Stimulated activated CD4-positive, alpha-beta T cell treated with anti-CD3 and anti-CD28 coated beads, TNF-alpha, amount 100 ng/mL, for 24 hours (primary cell): ENCODE data around the gene GSK3B.
A peak's percentile ranks its signal among the peaks of the same experiment; 100 is the strongest.

Experiments
- DNase-seq, 3 experiments: peaks; one replicate each; pipeline ENCODE4 v3.0.0-alpha.2; 2020; ENCODE audit warnings: low read depth in 3 of 3

The GSK3B gene

GRCh38 chr3:119818937-119819336 lies 275.3 kb downstream of the GSK3B start:
- no peak for DNase-seq

DNA sequence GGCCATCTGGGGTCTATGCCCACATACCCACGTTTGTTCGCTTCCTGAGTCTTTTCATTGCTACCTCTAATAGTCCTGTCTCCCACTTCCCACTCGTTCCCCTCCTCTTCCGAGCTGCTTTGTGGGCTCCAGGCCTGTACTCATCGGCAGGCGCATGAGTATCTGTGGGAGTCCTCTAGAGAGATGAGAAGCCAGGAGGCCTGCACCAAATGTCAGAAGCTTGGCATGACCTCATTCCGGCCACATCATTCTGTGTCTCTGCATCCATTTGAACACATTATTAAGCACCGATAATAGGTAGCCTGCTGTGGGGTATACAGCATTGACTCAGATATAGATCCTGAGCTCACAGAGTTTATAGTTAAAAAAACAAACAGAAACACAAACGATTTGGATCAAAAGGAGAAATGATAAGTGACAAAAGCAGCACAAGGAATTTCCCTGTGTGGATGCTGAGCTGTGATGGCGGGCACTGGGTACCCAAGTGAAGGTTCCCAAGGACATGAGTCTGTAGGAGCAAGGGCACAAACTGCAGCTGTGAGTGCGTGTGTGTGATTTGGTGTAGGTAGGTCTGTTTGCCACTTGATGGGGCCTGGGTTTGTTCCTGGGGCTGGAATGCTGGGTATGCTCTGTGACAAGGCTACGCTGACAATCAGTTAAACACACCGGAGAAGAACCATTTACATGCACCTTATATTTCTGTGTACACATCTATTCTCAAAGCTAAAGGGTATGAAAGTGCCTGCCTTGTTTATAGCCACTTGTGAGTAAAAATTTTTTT lies 276.5 kb downstream of the GSK3B start:
- no peak for DNase-seq

DNA sequence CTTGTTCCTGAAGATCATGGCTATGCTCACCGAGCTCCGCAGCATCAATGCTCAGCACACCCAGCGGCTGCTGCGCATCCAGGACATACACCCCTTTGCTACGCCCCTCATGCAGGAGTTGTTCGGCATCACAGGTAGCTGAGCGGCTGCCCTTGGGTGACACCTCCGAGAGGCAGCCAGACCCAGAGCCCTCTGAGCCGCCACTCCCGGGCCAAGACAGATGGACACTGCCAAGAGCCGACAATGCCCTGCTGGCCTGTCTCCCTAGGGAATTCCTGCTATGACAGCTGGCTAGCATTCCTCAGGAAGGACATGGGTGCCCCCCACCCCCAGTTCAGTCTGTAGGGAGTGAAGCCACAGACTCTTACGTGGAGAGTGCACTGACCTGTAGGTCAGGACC lies 277.2 kb downstream of the GSK3B start:
- DNase-seq, result no peak

- no peak for DNase-seq
Measured at GRCh38 chr3:119815716-119816115, 278.5 kb downstream of the GSK3B start.

GRCh38 chr3:119812491-119813058 lies 281.7 kb downstream of the GSK3B start:
- no peak for DNase-seq

GRCh38 chr3:119810018-119810435 lies 284.2 kb downstream of the GSK3B start:
- DNase-seq, result peak; percentile 34 to 57 (median 39)

DNA sequence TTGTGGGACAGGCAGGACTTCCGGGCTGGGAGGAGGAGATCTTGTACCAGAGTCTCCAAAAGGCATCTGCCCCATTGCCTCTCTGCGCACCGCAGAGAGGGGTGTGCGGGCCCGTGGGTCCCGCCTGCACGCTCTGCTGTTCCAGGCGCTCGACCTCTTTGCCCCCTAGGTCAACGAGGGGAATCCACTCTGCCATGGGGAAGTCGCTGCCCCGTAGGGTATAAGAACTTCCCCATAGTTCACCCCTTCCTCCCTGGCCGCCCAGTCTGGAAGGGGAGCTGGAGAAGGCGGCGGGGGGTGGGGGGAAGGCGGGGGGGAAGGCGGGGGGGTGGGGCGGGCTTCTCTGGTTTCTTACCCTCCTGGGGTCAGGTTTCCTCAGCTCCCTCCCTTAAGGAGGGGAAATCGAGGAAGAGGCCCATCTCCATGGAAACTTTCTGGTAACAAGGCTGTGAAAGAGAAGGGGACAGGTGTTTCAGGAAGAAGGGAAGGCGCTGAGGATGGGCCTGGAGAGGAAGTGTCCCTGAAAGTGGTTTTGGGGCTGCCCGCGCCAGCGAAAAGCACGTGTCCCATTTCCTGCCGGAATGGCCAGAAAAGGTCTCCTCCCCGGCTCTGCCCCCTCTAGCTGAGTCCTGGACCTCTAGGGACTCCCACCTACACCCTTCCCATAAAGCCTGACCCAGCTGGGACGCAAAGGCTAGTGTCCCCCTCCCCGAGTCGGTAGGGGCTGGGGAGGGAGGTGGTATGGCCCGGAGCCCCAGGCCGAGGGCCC lies 284.8 kb downstream of the GSK3B start:
- DNase-seq, result peak in 1 of 3 experiments; percentile 4

DNA sequence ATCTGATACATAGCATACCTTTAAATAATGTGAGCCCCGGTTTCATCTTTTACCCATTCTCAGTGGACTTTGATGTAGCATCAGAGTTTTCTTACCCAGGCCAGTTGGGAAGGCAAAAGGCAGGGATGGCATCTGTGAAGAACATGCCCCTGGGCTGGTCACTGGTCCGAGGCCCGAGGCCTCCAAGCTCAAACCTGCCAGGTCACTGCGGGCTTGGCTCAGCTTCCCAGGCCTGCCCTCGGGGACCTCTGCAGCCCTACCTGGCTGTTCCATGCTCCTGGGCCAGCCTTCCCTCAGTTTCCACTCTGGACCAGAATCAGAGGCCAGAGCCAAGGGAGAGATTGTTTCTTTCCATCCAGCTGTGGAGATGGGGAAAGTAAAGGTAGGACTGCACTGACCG lies 285.4 kb downstream of the GSK3B start:
- DNase-seq, result no peak

- DNase-seq, result no peak
Measured at GRCh38 chr3:119808244-119808643, 286.0 kb downstream of the GSK3B start.

DNA sequence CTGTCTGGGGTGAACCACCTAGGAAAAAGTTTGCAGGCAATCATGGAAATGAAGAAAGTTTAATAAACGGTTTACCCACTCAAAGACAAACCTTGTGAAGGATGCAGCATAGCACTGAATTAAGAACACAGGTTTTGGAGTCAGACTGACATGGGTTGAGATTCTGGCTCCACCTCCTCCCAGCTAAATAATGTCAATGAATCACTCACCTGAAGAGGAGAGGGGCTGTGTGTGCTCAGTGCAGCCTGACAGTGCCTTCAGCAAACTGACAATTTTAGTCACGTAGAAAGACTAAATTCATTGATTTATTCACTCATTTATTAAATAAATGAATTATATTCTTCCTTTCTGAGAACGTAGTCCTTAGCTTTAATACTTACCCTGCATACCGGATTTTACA lies 293.4 kb downstream of the GSK3B start:
- DNase-seq, result no peak

GRCh38 chr3:119796785-119797184 lies 297.5 kb downstream of the GSK3B start:
- DNase-seq, result no peak

- DNase-seq, result no peak
Measured at GRCh38 chr3:119796368-119796767, 297.9 kb downstream of the GSK3B start.

- no peak for DNase-seq
Measured at GRCh38 chr3:119795849-119796248, 298.4 kb downstream of the GSK3B start.

DNA sequence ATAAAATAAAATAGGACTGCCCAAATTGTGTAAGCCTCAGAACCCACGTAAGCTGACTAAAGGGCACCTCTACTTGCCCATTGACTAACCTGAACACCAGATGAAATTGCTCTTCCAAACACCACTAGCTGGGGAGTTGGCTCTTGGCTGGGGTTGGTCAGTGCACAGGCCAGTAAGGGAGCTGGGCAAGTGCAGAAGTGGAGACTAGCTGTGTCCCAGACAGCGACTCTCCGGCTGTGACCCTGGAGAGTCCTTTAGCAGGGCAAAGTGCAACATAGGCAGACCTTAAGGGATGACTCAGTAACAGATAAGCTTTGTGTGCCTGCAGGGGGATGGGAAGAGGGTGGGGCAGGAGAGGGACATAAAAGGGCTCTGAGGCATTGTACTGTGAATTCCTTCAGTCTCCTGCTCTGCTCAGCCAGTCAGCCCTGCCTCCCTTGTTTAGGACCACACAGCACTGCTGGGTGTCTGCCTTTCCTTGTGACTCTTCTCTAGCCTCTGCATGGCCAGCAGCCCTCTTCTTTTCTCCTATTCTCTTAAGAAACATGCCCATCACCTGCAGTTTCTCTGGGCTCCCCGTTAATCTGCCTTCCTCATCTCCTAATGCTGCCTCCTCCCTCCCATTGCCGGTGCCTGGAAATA lies 299.2 kb downstream of the GSK3B start:
- no peak for DNase-seq

DNA sequence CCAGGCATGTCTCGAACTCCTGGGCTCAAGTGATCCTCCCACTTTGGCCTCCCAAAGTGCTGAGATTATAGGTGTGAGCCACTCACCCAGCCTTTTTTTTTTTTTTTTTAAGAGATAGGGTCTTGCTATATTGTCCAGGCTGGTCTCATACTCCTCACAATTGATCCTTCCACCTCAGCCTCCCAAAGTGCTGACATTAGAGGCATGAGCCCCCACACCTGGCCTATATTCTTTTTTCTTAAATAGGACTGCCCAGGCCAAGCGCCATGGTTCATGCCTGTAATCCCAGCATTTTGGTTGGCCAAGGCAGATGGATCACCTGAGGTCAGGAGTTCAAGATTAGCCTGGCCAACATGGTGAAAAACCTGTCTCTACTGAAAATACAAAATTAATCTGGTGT lies 299.8 kb downstream of the GSK3B start:
- no peak for DNase-seq

DNA sequence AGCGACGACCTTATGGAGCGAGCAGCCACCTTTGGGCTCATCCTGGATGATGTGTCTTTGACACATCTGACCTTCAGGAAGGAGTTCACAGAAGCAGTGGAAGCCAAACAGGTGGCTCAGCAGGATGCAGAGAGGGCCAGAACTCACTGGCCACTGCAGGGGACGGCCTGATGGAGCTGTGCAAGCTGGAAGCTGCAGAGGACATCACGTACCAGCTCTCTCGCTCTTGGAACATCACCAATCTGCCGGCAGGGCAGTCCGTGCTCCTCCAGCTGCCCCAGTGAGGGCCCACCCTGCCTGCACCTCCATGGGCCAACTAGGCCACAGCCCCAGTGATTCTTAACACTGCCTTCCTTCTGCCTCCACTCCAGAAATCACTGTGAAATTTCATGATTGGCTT lies 302.0 kb downstream of the GSK3B start:
- DNase-seq, result no peak

GRCh38 chr3:119790369-119790768 lies 303.9 kb downstream of the GSK3B start:
- no peak for DNase-seq

DNA sequence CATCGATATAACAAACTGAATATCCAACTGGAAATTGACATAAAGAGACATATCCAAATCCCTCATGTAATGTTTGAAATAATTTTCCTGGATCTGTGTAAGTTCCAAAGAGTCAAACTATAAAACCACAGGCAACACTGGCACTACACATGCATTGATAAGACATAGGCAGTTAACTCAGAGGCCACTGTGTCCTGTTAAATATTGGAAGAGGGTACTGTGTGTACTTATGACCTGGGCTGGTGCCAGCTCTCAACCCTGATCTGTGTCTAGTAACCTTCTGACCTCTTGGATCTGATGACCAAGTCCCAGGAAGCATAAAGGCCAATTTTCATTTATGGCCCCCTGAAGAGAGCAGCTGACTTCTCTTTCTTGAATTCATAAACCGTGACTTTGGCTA lies 307.8 kb downstream of the GSK3B start:
- DNase-seq, result no peak

- DNase-seq, result no peak
Measured at GRCh38 chr3:119783883-119784282, 310.4 kb downstream of the GSK3B start.

DNA sequence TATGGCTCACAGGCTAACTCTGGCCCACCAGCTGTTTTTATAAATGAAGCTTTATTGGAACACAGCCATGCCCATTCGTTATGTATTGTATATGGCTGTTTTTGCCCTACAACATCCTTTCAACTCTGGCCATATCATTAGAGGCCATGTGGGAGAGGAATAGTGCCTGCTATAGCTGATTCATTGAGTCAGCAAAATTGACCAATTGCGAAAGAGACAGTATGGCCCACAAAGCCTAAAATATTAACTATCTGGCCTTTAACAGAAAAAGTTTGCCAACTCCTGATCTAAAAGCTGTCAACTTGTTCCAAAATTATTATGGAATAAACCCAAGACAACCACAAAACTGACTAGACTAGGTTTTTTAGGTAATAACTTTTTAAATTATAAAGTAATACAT lies 311.0 kb downstream of the GSK3B start:
- DNase-seq, result no peak

GRCh38 chr3:119782460-119782859 lies 311.8 kb downstream of the GSK3B start:
- no peak for DNase-seq
